Measurements from ENCODE around the gene MGLL.

The MGLL gene

DNA sequence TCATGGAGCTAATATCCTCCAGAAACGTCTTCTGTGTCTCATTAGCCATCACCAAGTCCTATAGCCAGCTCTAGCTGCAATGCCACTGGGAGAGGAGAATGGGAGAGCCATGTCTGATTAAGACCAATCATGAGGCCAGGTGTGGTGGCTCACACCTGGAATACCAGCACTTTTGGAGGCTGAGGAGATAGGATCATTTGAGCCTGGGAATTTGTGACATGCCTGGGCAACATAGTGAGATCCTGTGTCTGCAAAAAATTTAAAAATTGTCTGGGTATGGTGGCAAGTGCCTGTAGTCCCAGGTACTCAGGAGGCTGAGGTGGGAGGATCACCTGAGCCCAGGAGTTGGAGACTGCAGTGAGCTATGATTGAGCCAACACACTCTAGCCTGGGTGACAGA, 13.1 kb downstream of the MGLL start:
- no peak for DNase-seq

- DNase-seq = no peak
Measured at GRCh38 chr3:127808197-127808596, 14.1 kb downstream of the MGLL start.

GRCh38 chr3:127805026-127805753, 17.1 kb downstream of the MGLL start:
- no peak for DNase-seq

GRCh38 chr3:127804141-127804540, 18.2 kb downstream of the MGLL start:
- no peak for DNase-seq

DNA sequence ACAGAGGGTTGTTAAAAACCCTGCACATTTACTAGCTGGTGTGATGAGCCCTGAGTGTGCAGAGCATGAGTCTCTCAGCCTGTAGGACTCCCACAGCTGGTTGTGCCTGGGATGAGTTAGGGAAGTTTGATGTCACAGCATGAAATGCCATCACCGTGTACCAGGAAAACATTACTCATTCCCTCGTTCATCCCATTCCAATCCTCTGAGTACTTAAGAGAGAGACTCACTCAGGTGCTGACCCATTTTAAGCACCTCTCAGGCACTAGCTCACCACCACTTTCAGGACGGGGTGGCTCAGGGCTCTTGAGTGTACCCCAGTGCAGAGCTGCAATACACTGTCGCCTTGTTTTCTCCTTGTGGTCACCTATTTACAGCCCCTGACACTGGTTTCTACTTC, 18.7 kb downstream of the MGLL start:
- no peak for DNase-seq

DNA sequence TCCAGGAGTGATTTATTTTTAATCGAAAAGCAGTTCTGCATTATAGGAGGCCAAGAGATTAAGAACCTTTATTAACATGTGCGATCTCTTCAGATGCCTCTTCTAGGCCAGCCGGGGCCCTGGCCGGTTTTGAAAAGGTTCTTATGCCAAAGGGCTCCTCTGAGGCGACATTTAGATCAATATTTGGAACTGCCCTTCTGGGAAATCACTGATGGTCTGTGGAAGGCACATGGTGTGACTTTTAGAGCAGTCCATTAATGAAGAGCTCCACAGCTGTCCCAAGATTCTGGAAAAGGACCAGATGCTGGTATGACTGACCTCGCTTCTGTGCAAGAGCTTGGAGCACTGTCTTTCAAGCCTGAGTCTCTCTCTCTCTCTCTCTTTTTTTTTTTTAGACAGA, 19.7 kb downstream of the MGLL start:
- no peak for DNase-seq

DNA sequence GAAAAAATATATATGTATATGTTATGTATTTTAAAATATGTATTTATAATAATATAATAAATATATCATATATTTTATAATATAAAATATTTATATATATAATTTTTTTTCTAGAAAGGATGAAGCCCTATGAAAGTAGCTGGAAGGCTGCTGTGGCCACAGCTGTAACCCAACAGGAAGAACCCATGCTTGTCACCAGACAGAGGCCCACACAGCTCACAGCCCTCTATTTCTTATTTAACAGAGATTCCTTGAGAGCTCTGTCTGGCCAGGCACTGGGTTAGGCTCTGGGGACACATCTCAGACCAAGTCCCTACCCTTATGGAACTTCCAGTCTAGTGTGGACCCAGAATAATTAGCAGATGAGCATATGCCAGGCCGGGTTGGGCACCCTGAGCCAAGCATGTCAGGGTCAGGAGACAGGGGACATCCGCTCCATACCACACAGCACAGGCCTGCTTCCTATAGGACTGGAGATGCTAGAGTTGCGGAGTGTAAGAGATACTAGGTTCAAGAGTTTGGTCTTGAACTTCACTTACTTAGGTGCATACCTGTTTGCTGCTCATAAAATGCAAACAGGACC, 20.5 kb downstream of the MGLL start:
- no peak for DNase-seq

GRCh38 chr3:127800508-127800907, 21.8 kb downstream of the MGLL start:
- no peak for DNase-seq

- DNase-seq = no peak
Measured at GRCh38 chr3:127799476-127800222, 22.7 kb downstream of the MGLL start.

DNA sequence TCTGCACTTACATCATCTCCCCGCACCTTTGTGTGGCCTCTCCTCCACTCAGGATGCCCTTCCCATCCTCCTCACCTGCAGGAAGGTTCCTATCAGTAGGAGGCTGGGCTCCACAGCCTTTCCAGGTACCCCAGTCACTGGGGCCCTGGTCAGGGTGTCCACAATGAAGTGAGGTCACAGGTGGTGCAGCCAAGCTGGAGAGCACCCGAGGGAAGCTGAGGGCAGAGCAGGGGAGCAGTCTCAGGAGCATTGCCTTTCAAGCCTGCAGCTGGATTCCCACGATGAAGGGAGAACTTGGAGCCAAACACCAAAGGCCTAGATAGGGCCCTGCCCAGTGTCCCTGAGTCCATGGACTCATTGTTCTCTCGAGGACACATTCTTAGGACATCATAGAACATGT, 23.6 kb downstream of the MGLL start:
- DNase-seq = no peak

- DNase-seq = peak; percentile 76 to 93
Measured at GRCh38 chr3:127796831-127797150, 25.5 kb downstream of the MGLL start.

DNA sequence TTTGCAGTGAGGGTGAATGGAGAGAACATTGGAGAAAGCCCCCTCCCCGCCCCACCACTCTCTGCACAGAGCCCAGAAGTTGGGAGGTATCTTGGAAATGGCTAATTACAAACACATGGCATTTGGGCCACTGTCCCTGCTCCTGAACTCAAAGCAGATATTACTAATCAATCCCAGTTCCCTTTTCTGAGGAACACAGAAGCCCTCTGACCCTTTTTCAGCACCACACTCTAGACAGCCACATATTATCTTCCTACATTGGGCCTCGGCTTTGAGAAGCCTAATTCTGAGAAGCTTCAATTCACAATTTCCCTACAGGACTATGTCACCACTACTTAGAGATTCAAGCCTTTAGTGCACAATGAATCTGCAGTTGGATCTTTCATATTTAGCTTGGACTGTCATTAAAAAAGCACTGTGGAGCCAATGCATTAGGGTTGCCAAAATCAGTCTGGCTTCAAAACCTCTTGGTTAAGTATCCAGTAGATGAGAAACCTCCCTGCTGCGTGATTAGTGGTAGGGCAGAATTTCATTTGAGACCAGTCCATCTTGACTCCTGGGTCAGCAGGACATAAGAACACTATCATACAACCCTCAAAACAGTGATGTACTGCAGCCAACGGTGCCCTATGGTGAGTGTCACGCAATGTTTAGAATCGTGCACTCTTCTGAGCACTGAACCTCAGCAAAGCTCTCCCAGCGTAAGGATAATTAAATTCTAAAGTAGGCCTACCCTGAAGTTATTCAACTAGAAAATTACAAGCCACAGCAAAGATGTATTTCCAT, 26.1 kb downstream of the MGLL start:
- DNase-seq = no peak

GRCh38 chr3:127794972-127795371, 27.3 kb downstream of the MGLL start:
- DNase-seq = no peak

GRCh38 chr3:127794402-127794801, 27.9 kb downstream of the MGLL start:
- DNase-seq = no peak

DNA sequence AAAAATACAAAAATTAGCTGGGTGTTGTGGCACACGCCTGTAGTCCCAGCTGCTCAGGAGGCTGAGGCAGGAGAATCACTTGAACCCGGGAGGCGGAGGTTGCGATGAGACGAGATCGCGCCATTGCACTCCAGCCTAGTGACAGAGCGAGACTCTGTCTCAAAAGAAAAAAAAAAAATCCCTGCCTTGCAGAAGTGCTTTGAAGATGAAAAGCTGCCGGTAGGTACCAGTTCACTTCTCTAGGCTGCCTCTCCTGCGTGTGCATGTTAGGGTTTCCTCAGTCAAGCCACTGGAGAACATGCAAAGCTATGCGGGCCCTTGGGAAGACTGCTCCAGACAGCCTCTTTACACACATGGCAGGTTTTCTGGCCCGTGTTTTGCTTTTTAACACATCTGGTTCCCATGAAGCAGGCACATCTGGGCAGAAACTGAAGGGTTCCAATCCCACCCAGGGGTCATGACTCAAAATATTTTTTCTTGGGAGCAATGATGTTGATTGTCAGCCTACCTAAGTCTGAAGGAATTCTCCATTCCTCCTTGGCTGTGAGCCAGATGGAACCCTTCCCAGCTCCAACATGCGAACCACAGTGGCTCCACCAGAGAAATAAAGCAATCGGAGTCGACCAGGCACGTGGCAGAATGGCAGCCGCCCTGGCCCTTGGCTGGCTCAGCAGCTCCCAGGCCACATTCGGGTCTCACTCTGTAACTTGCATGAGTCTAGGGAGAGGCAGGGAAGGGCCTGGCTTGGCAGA, 29.6 kb downstream of the MGLL start:
- DNase-seq = no peak

- DNase-seq = peak; percentile 66 to 75
Measured at GRCh38 chr3:127791221-127791913, 30.9 kb downstream of the MGLL start.

DNA sequence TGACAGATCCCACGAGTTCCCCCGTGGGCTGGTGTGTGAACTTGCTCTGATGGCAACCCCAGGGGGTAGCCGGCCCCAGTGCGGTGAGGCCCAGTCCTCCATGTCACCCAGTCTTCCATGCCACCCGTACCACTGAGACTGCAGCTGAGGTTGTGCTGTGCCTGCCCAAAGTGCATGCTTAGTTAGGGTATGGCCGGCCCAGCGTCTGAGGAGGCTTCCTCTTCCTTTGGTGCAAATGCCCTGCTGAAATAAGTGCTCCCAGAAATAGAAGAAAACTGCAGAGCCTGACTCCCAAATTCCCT, 31.5 kb downstream of the MGLL start:
- DNase-seq = no peak

GRCh38 chr3:127789990-127790881, 32.1 kb downstream of the MGLL start:
- no peak for DNase-seq

GRCh38 chr3:127789051-127789450, 33.3 kb downstream of the MGLL start:
- DNase-seq = no peak

DNA sequence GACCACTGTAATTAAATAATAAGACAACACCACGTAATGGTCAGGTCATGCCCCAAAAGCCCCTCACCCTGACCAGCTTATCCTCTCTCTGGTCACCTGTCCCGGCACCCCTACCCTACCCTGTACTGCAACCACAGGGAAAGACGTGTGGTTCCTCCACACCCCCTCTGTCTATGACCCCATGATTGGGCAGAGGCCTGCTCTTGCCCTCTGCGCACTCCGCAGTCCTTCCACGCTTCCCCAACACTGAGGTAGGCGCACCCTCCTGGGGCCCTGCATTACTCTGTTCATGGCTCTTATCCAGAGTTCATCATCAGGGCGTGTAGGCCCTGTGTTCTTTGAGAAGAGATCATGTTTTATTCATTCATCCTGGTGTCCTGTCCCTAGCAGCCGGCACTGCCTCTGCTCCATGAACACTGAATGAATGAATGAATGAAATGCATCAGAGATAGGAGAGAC, 33.8 kb downstream of the MGLL start:
- DNase-seq = no peak
